ENCODE results near the gene GJA5.

DNA sequence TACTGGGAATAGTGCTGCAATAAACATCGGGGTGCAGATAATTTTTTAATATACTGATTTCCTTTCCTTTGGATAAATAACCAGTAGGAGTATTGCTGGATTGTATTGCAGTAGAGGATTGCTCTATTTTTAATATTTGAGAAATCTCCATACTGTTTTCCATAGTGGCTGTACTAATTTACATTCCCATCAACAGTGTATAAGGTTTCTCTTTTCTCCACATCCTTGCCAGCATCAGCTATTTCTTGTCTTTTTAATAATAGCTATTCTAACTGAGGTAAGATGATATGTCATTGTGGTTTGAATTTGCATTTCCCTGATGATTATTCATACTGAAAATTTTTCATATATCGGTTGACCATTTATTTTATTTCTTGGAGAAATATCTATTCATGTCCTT lies 31.1 kb downstream of the GJA5 start:
- TF ChIP-seq, protein P1, sequence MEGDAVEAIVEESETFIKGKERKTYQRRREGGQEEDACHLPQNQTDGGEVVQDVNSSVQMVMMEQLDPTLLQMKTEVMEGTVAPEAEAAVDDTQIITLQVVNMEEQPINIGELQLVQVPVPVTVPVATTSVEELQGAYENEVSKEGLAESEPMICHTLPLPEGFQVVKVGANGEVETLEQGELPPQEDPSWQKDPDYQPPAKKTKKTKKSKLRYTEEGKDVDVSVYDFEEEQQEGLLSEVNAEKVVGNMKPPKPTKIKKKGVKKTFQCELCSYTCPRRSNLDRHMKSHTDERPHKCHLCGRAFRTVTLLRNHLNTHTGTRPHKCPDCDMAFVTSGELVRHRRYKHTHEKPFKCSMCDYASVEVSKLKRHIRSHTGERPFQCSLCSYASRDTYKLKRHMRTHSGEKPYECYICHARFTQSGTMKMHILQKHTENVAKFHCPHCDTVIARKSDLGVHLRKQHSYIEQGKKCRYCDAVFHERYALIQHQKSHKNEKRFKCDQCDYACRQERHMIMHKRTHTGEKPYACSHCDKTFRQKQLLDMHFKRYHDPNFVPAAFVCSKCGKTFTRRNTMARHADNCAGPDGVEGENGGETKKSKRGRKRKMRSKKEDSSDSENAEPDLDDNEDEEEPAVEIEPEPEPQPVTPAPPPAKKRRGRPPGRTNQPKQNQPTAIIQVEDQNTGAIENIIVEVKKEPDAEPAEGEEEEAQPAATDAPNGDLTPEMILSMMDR (IDR thresholded peaks at IDR 0.05) = no peak
- TF ChIP-seq POLR2A (IDR thresholded peaks at IDR 0.05) = no peak
